GM19438 (cell line): Measurements from ENCODE around the gene MRPL17.

Source experiments
- ATAC-seq: cut with Tn5 transposase; IDR thresholded peaks from one replicate; pipeline ENCODE4 v1.9.1; 2021; ENCODE audit warnings: low read depth; ENCODE audit not compliant: unreplicated experiment

The MRPL17 gene

DNA sequence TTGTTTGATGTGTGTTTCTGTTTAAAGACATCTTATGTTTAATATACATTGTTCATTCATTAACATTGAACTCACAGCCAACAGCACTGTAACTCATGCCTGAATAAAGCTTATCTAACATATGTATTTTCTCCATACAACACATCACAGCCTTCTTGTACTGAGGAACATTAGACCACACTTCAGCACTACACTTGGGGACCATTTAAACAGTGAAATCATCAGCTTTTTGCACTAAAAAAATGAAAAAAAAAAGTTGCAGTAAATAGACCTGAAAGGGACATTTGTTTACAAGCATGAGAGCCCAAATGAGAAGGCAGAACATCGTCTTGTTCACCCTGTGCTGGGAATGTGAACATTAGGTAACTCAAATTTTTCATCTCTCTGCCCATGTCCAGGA is 48.6 kb downstream of the MRPL17 start:
- ATAC-seq, result no peak

DNA sequence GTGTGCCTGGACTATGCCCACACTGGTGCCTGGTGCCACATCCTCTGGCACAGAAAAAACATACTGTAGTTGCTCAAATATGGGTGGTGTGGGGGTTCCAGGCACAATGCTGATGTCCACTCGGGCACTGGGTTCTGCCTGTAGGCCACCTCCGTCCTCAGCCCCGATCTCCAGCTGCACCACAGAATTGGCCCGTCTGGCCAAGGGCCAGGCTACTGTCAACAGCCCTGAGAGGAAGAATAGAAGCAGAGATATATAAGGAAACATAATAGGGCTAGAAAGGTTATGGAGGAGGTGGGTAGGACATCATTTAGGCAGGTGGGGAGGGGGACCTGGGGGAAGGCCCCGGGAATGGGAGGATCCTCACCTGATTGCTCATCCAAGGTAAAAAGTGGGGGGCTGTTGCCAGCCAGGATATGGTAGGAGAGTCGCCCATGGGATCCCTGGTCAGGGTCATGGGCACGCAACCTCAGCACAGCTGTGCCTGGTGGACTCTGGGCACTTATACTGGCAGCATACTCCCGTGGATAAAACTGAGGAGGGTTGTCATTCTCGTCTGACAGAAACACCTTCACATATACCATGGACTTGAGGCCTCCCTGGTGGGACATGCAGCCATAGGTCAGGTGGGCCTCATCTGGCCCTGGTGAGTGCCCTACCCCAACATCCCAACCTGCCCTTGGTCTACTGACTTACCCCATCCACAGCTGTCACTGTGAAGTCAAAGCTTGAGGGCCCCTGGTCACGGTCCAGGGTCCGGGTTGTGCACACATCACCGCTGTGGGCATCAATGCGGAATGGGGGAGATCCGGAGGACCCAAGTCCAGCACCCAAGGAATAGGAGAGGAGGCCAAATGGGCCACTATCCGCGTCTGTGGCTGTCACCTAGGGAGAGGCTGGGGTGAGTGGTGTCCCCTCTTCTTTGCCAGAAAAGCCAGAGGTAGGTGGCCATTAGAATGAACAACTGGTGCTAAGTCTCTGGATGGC is 49.4 kb downstream of the MRPL17 start:
- no peak for ATAC-seq

- ATAC-seq, result no peak
Measured at GRCh38 chr11:6632116-6633073, 50.7 kb downstream of the MRPL17 start.

GRCh38 chr11:6631361-6631890 is 51.7 kb downstream of the MRPL17 start:
- no peak for ATAC-seq

DNA sequence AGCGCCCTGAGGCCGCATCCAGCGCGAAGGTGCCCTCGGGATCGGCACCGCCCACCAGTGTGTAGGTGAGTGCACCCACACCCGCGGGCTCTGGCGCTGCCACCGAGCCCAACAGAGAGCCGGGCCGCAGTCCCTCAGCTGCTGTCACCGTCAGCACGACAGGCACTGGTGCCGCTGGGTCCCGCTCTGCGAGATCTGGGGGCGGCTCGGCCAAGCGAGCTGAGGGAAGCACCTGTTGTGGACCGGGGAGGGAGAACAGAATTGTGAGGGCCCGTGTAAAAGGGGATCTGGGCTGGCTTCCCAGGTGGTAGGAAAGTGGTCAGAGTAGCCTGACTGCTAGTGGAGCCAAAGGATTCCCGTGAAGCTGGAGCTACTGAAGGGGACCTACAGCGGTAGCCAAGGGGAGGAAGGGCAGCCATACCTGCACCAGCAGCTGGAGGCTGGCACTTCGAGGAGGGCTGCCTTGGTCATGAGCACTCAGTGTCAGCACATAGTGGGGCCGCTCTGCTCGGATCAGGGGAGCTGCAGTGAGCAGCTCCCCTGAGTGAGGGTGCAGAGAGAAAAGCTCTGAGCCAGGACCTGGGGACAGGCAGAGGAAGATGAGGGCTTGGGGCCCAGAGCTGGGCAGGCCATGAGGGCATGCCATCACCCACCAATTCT is 52.4 kb downstream of the MRPL17 start:
- no peak for ATAC-seq
